Activated naive CD4-positive, alpha-beta T cell treated with anti-CD3 and anti-CD28 coated beads for 36 hours (primary cell): Measurements from ENCODE around the gene SPATS2L. TPM values are rescaled to one million over a fixed set of nuclear protein-coding genes. Genes with fewer than 3 reads are reported as not detected.

ENCODE experiments used
- CTCF ChIA-PET: fragments of 350-600 bp; sonication (Branson Sonifier 250); formaldehyde crosslinking; loops from one replicate; lab custom pipeline; 2021; ENCODE audit warnings: antibody characterized with exemption; lab: Charles Lee
- DNase-seq: peaks from one replicate; pipeline ENCODE4 v3.0.0-alpha.2; 2020
- H3K27ac Mint-ChIP-seq: one replicate; pipeline ENCODE4 v1.8.0; 2021; ENCODE audit warnings: mild to moderate bottlenecking, mixed read lengths
- H3K27me3 Mint-ChIP-seq: one replicate; pipeline ENCODE4 v1.8.0; 2021; ENCODE audit warnings: low read depth, mixed read lengths
- H3K36me3 Mint-ChIP-seq: one replicate; pipeline ENCODE4 v1.8.0; 2021; ENCODE audit warnings: low read depth, mixed read lengths
- H3K4me1 Mint-ChIP-seq: one replicate; pipeline ENCODE4 v1.8.0; 2021; ENCODE audit warnings: low read depth, mixed read lengths
- H3K4me3 Mint-ChIP-seq: one replicate; pipeline ENCODE4 v1.8.0; 2021; ENCODE audit warnings: mild to moderate bottlenecking, moderate library complexity, mixed read lengths
- H3K9me3 Mint-ChIP-seq: one replicate; pipeline ENCODE4 v1.8.0; 2021; ENCODE audit warnings: mixed read lengths
- intact Hi-C: fragments of 100-400 bp; cut with micrococcal nuclease; formaldehyde crosslinking; loops from one replicate; pipeline ENCODE4 v1.15.1; 2023
- total RNA-seq, 2 experiments: library from RNA; stranded (reverse); gene quantifications; one replicate each; pipeline ENCODE4 v1.2.3, GENCODE V29; 2021

The SPATS2L gene
- total RNA-seq, 2 experiments from 2014 or later, result 8.9 to 10.9 TPM

DNA sequence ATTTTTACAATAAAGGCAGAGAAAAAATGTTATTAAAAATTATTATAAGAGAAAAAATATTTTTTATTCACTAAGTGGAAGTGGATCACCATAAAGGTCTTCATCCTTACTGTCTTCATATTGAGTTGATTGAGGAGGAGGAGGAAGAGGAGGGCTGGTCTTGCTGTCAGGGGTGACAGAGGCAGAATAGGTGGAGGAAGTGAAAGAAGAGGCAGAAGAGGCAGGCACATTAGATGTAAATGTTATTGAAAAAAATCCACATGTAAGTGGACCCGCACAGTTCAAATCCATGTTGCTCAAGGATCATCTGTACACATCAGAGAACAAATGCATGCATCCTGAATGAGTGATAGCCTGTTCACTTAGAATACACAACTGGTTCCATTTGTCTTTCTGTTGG, 6.4 kb upstream of the SPATS2L start:
- H3K27ac Mint-ChIP-seq, result no peak overlapping the region
- CTCF ChIA-PET, result no interaction called here
- H3K4me1 Mint-ChIP-seq, result no peaks in the 10 kb centered on the region
- H3K27me3 Mint-ChIP-seq, result no peaks in the 10 kb centered on the region
- no peak overlapping the region for H3K4me3 Mint-ChIP-seq
- intact Hi-C loops, result no loop called here
- no peaks in the 10 kb centered on the region for H3K36me3 Mint-ChIP-seq
- H3K9me3 Mint-ChIP-seq, result no peaks in the 10 kb centered on the region
- DNase-seq, result no peak

- CTCF ChIA-PET, result interaction anchor here (1.5 kb wide), 1 partner anchor 183 kb away, joined by 4 read pairs; no protein-coding TSS in a partner anchor
These were observed 5.7 kb upstream of the SPATS2L start for GRCh38 chr2:200300638-200301314.

GRCh38 chr2:200301953-200302858, 4.3 kb upstream of the SPATS2L start:
- Mint-ChIP-seq H3K27ac (no peak overlapping the region), H3K4me1 (peaks cover 7% of the 10 kb centered on the region), H3K9me3 (no peaks in the 10 kb centered on the region), H3K4me3 (no peak overlapping the region), H3K36me3 (peaks cover 3% of the 10 kb centered on the region), H3K27me3 (peaks cover 6% of the 10 kb centered on the region)
- CTCF ChIA-PET, result interaction anchor here (1.5 kb wide), 1 partner anchor 181 kb away, joined by 4 read pairs; no protein-coding TSS in a partner anchor
- intact Hi-C loops, result no loop called here
- DNase-seq, result no peak

More at GRCh38 chr2:200300638-200301314, 5.7 kb upstream of the SPATS2L start:
- H3K27ac Mint-ChIP-seq, result no peak overlapping the region
- no peak overlapping the region for H3K4me3 Mint-ChIP-seq
- intact Hi-C loops, result no loop called here
- peaks cover under 1% of the 10 kb centered on the region for H3K4me1 Mint-ChIP-seq
- H3K36me3 Mint-ChIP-seq, result no peaks in the 10 kb centered on the region
- H3K27me3 Mint-ChIP-seq, result peaks cover under 1% of the 10 kb centered on the region
- H3K9me3 Mint-ChIP-seq, result no peaks in the 10 kb centered on the region
- no peak for DNase-seq

DNA sequence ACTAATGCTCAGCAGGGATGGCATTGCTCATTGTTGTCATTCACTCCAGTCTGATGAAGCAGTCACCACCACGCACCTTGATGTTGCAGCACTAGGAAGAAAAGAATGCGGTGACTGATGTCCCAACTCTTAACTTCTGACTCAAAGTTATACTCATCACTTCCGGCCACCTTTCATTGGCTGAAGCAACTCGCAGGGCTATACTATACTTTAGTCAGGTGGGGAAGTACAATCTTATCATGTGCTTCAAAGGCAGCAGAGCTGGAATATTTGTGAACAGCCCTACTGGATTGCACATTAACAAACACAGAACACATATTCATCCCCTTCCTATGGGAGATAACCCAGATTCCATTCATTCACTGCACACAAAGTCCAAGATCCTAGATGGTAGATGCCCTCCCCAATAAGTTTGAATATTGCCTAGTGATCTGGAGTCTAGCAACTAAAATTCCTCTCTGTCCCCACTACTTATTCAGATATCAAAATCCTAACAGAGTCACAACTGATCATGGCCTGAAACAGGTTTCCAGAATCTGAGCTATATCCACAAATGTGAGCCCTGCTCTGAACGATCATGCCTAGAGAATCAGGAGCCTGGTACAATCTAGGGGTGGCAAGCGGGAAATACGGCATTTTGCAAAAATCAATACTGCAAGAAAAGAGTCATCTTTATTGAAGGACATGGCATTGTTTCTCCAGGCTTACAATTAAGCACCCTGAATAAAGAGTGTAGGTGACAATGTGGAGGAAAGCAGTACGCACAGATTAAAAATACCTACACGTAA, 3.4 kb upstream of the SPATS2L start:
- Mint-ChIP-seq H3K27me3 (peaks cover 7% of the 10 kb centered on the region), H3K4me1 (peaks cover 7% of the 10 kb centered on the region), H3K36me3 (peaks cover 3% of the 10 kb centered on the region), H3K4me3 (no peak overlapping the region), H3K9me3 (no peaks in the 10 kb centered on the region), H3K27ac (no peak overlapping the region)
- peak; percentile 19 for DNase-seq
- intact Hi-C loops, result no loop called here
- CTCF ChIA-PET, result no interaction called here

DNA sequence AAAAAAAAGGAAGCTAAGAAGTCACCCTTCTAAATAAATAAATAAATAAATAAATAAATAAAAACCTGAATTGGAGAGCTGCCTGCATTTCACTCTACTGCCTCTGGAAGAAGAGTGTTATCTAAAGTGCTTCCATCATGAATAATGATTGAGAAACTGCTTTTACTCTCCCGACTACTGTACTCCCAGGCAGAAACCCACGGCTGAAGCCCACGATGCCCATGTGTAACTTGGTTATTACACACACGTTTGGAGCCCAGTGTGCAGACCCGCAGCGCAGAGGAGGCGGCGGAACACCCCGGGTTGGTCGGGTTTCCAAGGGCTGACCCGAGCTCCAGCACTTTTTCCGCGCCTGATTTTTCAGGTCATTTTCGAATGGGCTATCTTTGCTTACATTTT, 697 bp upstream of the SPATS2L start:
- H3K27me3 Mint-ChIP-seq, result peaks cover 15% of the 10 kb centered on the region
- H3K9me3 Mint-ChIP-seq, result no peaks in the 10 kb centered on the region

DNA sequence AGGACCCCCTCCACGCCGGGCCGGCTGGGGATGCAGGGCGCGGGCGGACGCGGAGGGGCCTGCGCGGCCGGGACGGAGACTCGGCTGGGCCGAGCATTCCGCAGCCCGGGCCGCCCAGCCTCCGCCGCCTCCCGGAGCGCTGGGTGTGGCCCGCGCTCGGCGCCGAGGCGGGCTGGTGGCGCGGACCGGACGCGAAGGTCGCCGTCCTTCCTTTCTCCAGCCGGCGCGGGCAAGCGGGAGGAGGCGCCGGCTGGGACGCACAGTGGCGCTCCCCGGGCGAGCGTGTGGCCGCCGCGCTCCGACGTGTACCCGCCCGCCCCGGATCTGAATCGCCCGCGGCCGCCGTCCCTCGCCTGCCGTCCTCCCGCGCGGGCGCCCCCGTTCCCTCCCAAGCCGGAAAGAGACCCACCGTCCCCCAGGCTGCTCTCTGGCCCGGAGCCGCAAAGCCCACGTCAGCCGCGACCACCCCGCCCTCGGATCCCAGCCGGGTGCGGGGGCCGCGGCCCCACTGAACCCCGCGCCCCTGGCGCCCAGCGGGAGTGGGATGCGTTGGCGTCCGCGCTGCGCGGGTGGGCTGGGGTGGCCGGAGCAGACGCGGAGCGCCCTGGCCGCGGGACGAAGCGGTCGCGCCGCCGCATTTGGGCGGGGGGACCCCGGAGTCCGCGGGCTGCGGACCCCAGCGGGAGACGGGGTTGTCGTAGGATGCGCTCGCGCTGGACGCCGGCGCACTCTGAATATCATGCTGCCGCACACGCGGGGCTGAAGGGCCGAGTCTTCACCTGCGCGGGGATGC, 634 bp downstream of the SPATS2L start:
- intact Hi-C loops, result loop anchor here (1.0 to 5.0 kb wide), 3 partner anchors 159 to 395 kb away; partner anchors contain the start of gene C2orf69
- Mint-ChIP-seq H3K9me3 (no peaks in the 10 kb centered on the region), H3K27me3 (peaks cover 15% of the 10 kb centered on the region), H3K36me3 (peaks cover 3% of the 10 kb centered on the region), H3K4me1 (peaks cover 13% of the 10 kb centered on the region), H3K27ac (no peak overlapping the region), H3K4me3 (peak overlapping the region; percentile 71)
- CTCF ChIA-PET, result interaction anchor here (0.6 to 2.6 kb wide), 3 partner anchors 160 to 174 kb away, joined by 3 to 9 read pairs (median 8); no protein-coding TSS in a partner anchor
- DNase-seq, result peak; percentile 21

More for the DNA sequence above, 697 bp upstream of the SPATS2L start:
- Mint-ChIP-seq H3K4me1 (peaks cover 13% of the 10 kb centered on the region), H3K4me3 (peak overlapping the region; percentile 85), H3K27ac (no peak overlapping the region), H3K36me3 (peaks cover 3% of the 10 kb centered on the region)
- intact Hi-C loops, result loop anchor here (1.0 to 5.0 kb wide), 3 partner anchors 161 to 393 kb away; partner anchors contain the start of gene C2orf69
- DNase-seq, result no peak
- CTCF ChIA-PET, result interaction anchor here (0.7 to 1.9 kb wide), 5 partner anchors 8 to 166 kb away, joined by 3 to 9 read pairs (median 5); no protein-coding TSS in a partner anchor

- peak; percentile 25 for DNase-seq
- peaks cover 15% of the 10 kb centered on the region for H3K27me3 Mint-ChIP-seq
- H3K4me1 Mint-ChIP-seq, result peaks cover 13% of the 10 kb centered on the region
- peaks cover 3% of the 10 kb centered on the region for H3K36me3 Mint-ChIP-seq
- peak overlapping the region; percentile 71 for H3K4me3 Mint-ChIP-seq
- H3K27ac Mint-ChIP-seq, result no peak overlapping the region
- CTCF ChIA-PET, result interaction anchor here (0.6 to 2.6 kb wide), 4 partner anchors 160 to 496 kb away, joined by 3 to 8 read pairs (median 4); no protein-coding TSS in a partner anchor
- intact Hi-C loops, result loop anchor here (2.0 to 5.0 kb wide), 3 partner anchors 67 to 396 kb away; partner anchors contain the start of gene C2orf69
- no peaks in the 10 kb centered on the region for H3K9me3 Mint-ChIP-seq
These were observed 1.4 kb downstream of the SPATS2L start for GRCh38 chr2:200307724-200308545.

DNA sequence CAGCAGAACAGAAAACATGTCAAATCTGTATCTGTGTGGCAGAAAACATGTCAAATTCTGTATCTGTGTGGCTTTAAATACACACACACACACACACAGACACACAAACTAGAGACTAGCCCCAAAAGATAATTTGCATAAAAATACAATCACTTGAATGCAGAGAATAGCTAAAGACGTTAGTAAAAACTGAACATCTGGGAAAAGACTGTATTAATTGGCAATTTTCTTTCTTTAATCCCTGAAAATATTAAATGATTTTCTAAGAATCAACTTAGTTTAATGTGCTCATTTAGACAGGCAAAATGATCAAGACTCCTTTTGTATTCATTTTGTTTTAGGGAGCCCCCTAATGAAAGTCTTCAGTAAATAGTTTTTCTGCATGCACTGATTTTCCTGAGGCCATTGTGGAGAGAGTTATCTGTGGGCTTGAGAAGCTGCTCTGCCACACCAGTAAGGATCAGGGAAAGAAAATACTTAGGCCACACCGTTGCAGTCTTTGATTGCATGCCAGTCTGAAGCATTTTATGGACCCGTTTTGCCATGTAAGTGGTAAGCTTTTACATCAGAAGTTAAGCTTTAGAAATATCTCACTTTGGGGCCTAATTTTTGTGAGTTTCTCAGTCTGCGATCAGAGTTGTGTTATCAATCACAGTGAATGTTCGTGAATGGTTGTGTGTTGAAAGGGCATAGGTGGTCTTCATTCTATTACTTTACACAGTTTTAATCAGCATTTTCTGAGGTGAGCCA, 2.2 kb downstream of the SPATS2L start:
- Mint-ChIP-seq H3K9me3 (no peaks in the 10 kb centered on the region), H3K27ac (no peak overlapping the region), H3K4me3 (no peak overlapping the region), H3K27me3 (peaks cover 15% of the 10 kb centered on the region), H3K4me1 (peaks cover 13% of the 10 kb centered on the region), H3K36me3 (peaks cover 3% of the 10 kb centered on the region)
- CTCF ChIA-PET, result interaction anchor here (0.6 to 2.6 kb wide), 3 partner anchors 159 to 497 kb away, joined by 3 to 8 read pairs (median 4); no protein-coding TSS in a partner anchor
- intact Hi-C loops, result loop anchor here (2.0 to 5.0 kb wide), 3 partner anchors 66 to 396 kb away; partner anchors contain the start of gene C2orf69
- DNase-seq, result no peak

- CTCF ChIA-PET, result interaction anchor here (2.6 kb wide), 1 partner anchor 158 kb away, joined by 8 read pairs; no protein-coding TSS in a partner anchor
- no peak overlapping the region for H3K4me3 Mint-ChIP-seq
These were observed 3.0 kb downstream of the SPATS2L start for GRCh38 chr2:200309296-200310049.

More at GRCh38 chr2:200309296-200310049, 3.0 kb downstream of the SPATS2L start:
- intact Hi-C loops, result loop anchor here (2.0 to 5.0 kb wide), 3 partner anchors 65 to 397 kb away; partner anchors contain the start of gene C2orf69
- H3K9me3 Mint-ChIP-seq, result no peaks in the 10 kb centered on the region
- peaks cover 13% of the 10 kb centered on the region for H3K4me1 Mint-ChIP-seq
- H3K36me3 Mint-ChIP-seq, result peaks cover 3% of the 10 kb centered on the region
- H3K27ac Mint-ChIP-seq, result no peak overlapping the region
- H3K27me3 Mint-ChIP-seq, result peaks cover 17% of the 10 kb centered on the region
- no peak for DNase-seq
